Trophoblast cell (in vitro differentiated cells and primary cell): ENCODE measurements around the gene CIB1.

Source experiments
- DNase-seq, 2 donors: peaks; one replicate each; pipeline ENCODE4 v3.0.0-alpha.2; 2016
- H2AFZ ChIP-seq: 2 replicates; pipeline ENCODE4 v1.6.1; 2013; ENCODE audit warnings: low read length, moderate library complexity, mild to moderate bottlenecking; ENCODE audit not compliant: insufficient read depth, poor library complexity
- H2AK5ac ChIP-seq: 2 replicates; pipeline ENCODE4 v1.6.1; 2013; ENCODE audit warnings: mild to moderate bottlenecking, low read length
- H2BK120ac ChIP-seq: 2 replicates; pipeline ENCODE4 v1.6.1; 2013; ENCODE audit warnings: low read length, mild to moderate bottlenecking, moderate library complexity; ENCODE audit not compliant: insufficient read depth, poor library complexity
- H2BK12ac ChIP-seq: 2 replicates; pipeline ENCODE4 v1.6.1; 2013; ENCODE audit warnings: mild to moderate bottlenecking, low read length, moderate library complexity
- H2BK5ac ChIP-seq: 2 replicates; pipeline ENCODE4 v1.6.1; 2013; ENCODE audit warnings: low read length, low read depth, moderate library complexity, mild to moderate bottlenecking; ENCODE audit not compliant: poor library complexity
- H3K14ac ChIP-seq: 2 replicates; pipeline ENCODE4 v1.6.1; 2013; ENCODE audit warnings: mild to moderate bottlenecking, low read length
- H3K18ac ChIP-seq: 2 replicates; pipeline ENCODE4 v1.6.1; 2013; ENCODE audit warnings: mild to moderate bottlenecking, low read length
- H3K23ac ChIP-seq: 2 replicates; pipeline ENCODE4 v1.6.1; 2013; ENCODE audit warnings: low read length
- H3K27ac ChIP-seq: 2 replicates; pipeline ENCODE4 v1.5.1; 2013; ENCODE audit warnings: low read depth, mild to moderate bottlenecking, inconsistent platforms, low read length, moderate library complexity
- H3K27me3 ChIP-seq: 2 replicates; pipeline ENCODE4 v1.6.1; 2013; ENCODE audit warnings: inconsistent platforms, mild to moderate bottlenecking, low read length, moderate library complexity; ENCODE audit not compliant: insufficient read depth
- H3K36me3 ChIP-seq, 2 experiments: 1 replicate in 1 of 2; 2 replicates in 1 of 2; pipeline ENCODE4 v1.6.1; 2013; ENCODE audit warnings: low read length in 2 of 2, mild to moderate bottlenecking in 2 of 2, moderate library complexity in 1 of 2; ENCODE audit not compliant: insufficient read depth in 2 of 2, control insufficient read depth in 1 of 2
- H3K4ac ChIP-seq: 2 replicates; pipeline ENCODE4 v1.6.1; 2013; ENCODE audit warnings: low read depth, mild to moderate bottlenecking, low read length, moderate library complexity
- H3K4me1 ChIP-seq, 2 experiments: 1 replicate in 1 of 2; 2 replicates in 1 of 2; pipeline ENCODE4 v1.6.1; 2013; ENCODE audit warnings: low read length in 2 of 2, mild to moderate bottlenecking in 2 of 2, moderate library complexity in 1 of 2; ENCODE audit not compliant: insufficient read depth in 2 of 2, control insufficient read depth in 1 of 2
- H3K4me2 ChIP-seq: 2 replicates; pipeline ENCODE4 v1.6.1; 2013; ENCODE audit warnings: inconsistent platforms, mild to moderate bottlenecking, low read length, moderate library complexity
- H3K4me3 ChIP-seq: 2 replicates; pipeline ENCODE4 v1.5.1; 2013; ENCODE audit warnings: mild to moderate bottlenecking, low read depth, low read length, inconsistent platforms
- H3K79me1 ChIP-seq: one replicate; pipeline ENCODE4 v1.6.1; 2013; ENCODE audit warnings: low read length
- H3K79me2 ChIP-seq: 2 replicates; pipeline ENCODE4 v1.6.1; 2013; ENCODE audit warnings: low read length, mild to moderate bottlenecking; ENCODE audit not compliant: control insufficient read depth, insufficient read depth, poor library complexity
- H3K9ac ChIP-seq: 2 replicates; pipeline ENCODE4 v1.6.1; 2013; ENCODE audit warnings: mild to moderate bottlenecking, low read length
- H3K9me3 ChIP-seq: 2 replicates; pipeline ENCODE4 v1.6.1; 2013; ENCODE audit warnings: low read depth, mild to moderate bottlenecking, control low read depth, inconsistent platforms, low read length; ENCODE audit not compliant: insufficient read depth
- H4K12ac ChIP-seq: 2 replicates; pipeline ENCODE4 v1.6.1; 2013; ENCODE audit warnings: low read depth, mild to moderate bottlenecking, low read length, moderate library complexity
- H4K8ac ChIP-seq: 2 replicates; pipeline ENCODE4 v1.6.1; 2013; ENCODE audit warnings: low read depth, mild to moderate bottlenecking, low read length, moderate library complexity
- H4K91ac ChIP-seq: one replicate; pipeline ENCODE4 v1.6.1; 2013; ENCODE audit warnings: low read depth, mild to moderate bottlenecking, low read length, moderate library complexity
- WGBS: extraction: QIAGEN DNeasy Blood & Tissue Kit; methylation state at CpG from one replicate; pipeline ENCODE4 v1.1.7; 2013; ENCODE audit warnings: missing lambda C conversion rate; ENCODE audit not compliant: insufficient read length, insufficient coverage; ENCODE audit errors: extremely low coverage; 5-methylcytosine and 5-hydroxymethylcytosine counted together

The CIB1 gene

DNA sequence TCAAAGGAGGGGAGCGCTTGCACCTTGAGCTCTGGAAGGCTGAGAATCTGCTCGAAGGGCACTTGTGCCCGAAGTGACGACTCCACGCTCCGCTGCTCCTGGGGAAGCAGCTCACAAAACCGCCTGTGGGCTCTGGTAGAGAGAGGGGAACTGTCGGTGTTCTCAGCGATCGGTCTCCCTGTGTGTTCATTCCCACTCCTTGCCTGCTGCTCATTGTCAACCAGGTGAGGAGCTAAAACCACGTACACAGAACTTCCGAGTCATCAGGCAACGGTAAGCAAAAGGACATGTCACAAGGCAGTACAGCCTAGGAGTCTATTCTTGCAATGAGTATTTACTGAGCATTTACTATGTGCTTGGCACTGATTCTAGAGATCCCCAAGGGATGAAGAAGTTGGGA, 1.5 kb downstream of the CIB1 start:
- Histone ChIP-seq H3K4me1 (peaks cover 2 to 3% of the 10 kb centered on the region in 2 experiments), H3K4ac (no peak overlapping the region), H3K4me3 (no peak overlapping the region), H4K8ac (no peak overlapping the region), H4K91ac (no peak overlapping the region), H3K36me3 (peaks cover 36% of the 10 kb centered on the region in 2 experiments), H3K79me1 (peaks cover 5% of the 10 kb centered on the region), H3K9ac (no peak overlapping the region), H3K27ac (no peak overlapping the region), H3K14ac (no peak overlapping the region), H3K23ac (no peak overlapping the region), H2BK12ac (no peak overlapping the region), H3K4me2 (no peak overlapping the region), H3K27me3 (no peaks in the 10 kb centered on the region), H4K12ac (no peak overlapping the region), H3K9me3 (no peaks in the 10 kb centered on the region), H2BK120ac (no peak overlapping the region), H2BK5ac (no peak overlapping the region), H3K79me2 (no peaks in the 10 kb centered on the region), H2AFZ (no peak overlapping the region), H3K18ac (no peak overlapping the region), H2AK5ac (no peak overlapping the region)
- no CpG with 5 or more reads among the region's 13 CpGs for WGBS
- no peak for DNase-seq

DNA sequence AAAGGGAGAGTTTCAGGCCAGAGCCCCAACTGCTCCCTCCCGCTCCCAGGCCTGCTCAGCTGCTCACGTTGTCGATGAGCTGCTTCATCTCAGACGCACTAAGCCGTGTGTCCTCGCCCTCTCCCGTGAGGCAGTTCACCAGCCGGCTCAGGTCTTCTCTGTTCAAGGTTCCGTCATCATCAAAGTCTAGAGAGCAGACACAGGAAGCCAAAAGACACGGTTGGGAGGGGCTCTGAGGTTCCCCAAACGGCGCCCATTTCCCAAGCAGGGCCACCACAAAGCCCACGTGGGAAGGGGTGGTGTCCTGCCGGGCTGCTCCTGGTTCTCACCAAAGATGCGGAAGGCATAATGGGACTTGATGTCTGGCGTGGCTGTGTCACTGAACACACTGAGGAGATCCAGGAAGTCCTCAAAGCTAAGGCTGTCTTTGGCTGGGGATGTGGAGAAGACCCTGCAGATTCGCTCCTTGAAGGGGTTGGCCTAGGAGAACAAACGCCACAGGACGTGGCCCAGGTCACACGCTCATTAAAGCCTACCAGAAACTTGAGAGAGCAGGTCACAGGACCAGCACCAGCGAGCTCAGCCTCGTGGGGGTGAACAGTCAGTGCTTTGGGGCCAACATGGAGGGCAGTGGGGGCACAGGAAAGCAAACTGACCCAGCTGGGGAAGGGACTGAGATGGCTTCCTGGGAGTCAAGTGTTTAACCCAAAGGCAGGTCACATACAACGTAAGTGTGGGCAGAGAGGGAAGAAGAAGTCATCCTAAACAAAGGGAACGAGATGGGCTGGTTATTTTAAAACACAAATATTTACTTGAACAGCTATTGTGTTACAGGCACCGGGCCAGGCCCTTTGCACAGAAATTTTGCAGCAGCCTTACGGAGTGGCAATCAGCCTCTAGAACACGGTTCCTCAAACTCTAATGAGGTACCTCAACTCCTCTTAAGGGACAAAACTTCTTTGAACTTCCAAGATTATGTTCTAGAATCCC, 2.4 kb downstream of the CIB1 start:
- Histone ChIP-seq H3K9ac (no peak overlapping the region), H4K12ac (no peak overlapping the region), H3K27me3 (no peaks in the 10 kb centered on the region), H2AK5ac (no peak overlapping the region), H3K79me2 (no peaks in the 10 kb centered on the region), H4K91ac (no peak overlapping the region), H3K14ac (no peak overlapping the region), H3K4me1 (peaks cover 2 to 3% of the 10 kb centered on the region in 2 experiments), H4K8ac (no peak overlapping the region), H2BK120ac (no peak overlapping the region), H2BK12ac (no peak overlapping the region), H3K18ac (no peak overlapping the region), H3K79me1 (peaks cover 5% of the 10 kb centered on the region), H2BK5ac (no peak overlapping the region), H3K36me3 (peaks cover 36 to 37% of the 10 kb centered on the region in 2 experiments), H3K4me3 (no peak overlapping the region), H3K27ac (no peak overlapping the region), H3K4me2 (no peak overlapping the region), H3K4ac (no peak overlapping the region), H3K23ac (no peak overlapping the region), H2AFZ (no peak overlapping the region), H3K9me3 (no peaks in the 10 kb centered on the region)
- DNase-seq: peak; percentile 11 to 28
- no CpG with 5 or more reads among the region's 27 CpGs for WGBS

DNA sequence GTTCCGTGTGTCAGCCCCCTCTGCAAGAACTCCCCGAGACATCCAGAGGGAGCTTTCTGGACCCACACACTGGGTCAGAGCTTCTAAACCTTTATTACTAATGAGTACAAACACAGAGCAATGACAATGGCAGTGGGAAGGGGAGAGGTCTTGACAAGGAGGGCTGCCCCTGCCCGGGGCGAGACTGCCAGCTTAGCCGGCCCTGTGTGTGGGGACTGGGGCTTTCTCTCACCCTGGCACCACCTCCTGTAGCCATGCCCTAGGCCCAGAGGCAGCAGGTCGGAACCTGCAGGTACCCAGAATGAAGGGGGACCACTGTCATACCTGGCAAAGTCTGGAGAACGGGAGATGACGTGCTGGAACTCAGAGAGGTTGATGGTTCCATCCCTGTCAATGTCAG, 3.1 kb downstream of the CIB1 start:
- no peak overlapping the region for H3K14ac ChIP-seq
- H3K4me1 ChIP-seq: peaks cover 2 to 3% of the 10 kb centered on the region in 2 experiments
- no peak overlapping the region for H3K9ac ChIP-seq
- peaks cover 38 to 39% of the 10 kb centered on the region in 2 experiments for H3K36me3 ChIP-seq
- no peak for DNase-seq
- H3K18ac ChIP-seq: no peak overlapping the region
- WGBS: no CpG with 5 or more reads among the region's 8 CpGs
- H3K4me2 ChIP-seq: no peak overlapping the region
- H2BK120ac ChIP-seq: no peak overlapping the region
- no peak overlapping the region for H4K12ac ChIP-seq
- no peak overlapping the region for H3K27ac ChIP-seq
- H3K79me1 ChIP-seq: peaks cover 5% of the 10 kb centered on the region
- H3K4ac ChIP-seq: no peak overlapping the region
- H2AFZ ChIP-seq: no peak overlapping the region
- H4K8ac ChIP-seq: no peak overlapping the region
- no peak overlapping the region for H4K91ac ChIP-seq
- no peak overlapping the region for H2BK12ac ChIP-seq
- no peaks in the 10 kb centered on the region for H3K27me3 ChIP-seq
- no peak overlapping the region for H2AK5ac ChIP-seq
- H3K23ac ChIP-seq: no peak overlapping the region
- H2BK5ac ChIP-seq: no peak overlapping the region
- H3K9me3 ChIP-seq: no peaks in the 10 kb centered on the region
- no peaks in the 10 kb centered on the region for H3K79me2 ChIP-seq
- H3K4me3 ChIP-seq: no peak overlapping the region

DNA sequence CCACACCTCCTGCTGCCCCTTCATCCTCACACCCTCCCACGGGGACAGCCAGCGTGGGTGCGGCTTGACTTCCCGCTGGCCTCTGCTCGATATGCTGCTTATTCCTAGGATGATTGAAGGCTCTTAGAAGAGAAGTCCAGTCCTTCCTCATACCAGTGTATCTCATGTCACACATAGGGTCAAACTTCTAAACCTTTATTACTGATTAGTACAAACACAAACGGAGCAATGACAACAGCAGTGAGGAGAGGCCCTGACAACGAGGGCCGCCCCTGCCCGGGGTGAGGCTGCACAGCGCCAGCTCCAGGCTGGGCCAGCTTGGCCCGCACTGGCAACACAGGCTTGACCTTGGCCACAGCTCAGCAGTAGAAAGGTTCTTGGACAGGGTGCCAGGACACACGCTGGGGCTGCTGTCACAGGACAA, 3.7 kb downstream of the CIB1 start:
- H3K18ac ChIP-seq: no peak overlapping the region
- peaks cover under 1% of the 10 kb centered on the region for H3K9me3 ChIP-seq
- no peak overlapping the region for H3K23ac ChIP-seq
- no peak overlapping the region for H3K4me3 ChIP-seq
- H2AK5ac ChIP-seq: no peak overlapping the region
- WGBS: no CpG with 5 or more reads among the region's 12 CpGs
- H3K4me1 ChIP-seq: peaks cover 2 to 3% of the 10 kb centered on the region in 2 experiments
- no peak overlapping the region for H3K27ac ChIP-seq
- DNase-seq: no peak
- peaks cover 5% of the 10 kb centered on the region for H3K79me1 ChIP-seq
- no peak overlapping the region for H4K12ac ChIP-seq
- no peak overlapping the region for H3K4ac ChIP-seq
- H3K4me2 ChIP-seq: no peak overlapping the region
- H4K91ac ChIP-seq: no peak overlapping the region
- peaks cover 43 to 45% of the 10 kb centered on the region in 2 experiments for H3K36me3 ChIP-seq
- H3K27me3 ChIP-seq: no peaks in the 10 kb centered on the region
- no peak overlapping the region for H3K14ac ChIP-seq
- no peak overlapping the region for H4K8ac ChIP-seq
- H2AFZ ChIP-seq: no peak overlapping the region
- no peak overlapping the region for H3K9ac ChIP-seq
- no peak overlapping the region for H2BK120ac ChIP-seq
- H3K79me2 ChIP-seq: no peaks in the 10 kb centered on the region
- no peak overlapping the region for H2BK12ac ChIP-seq
- H2BK5ac ChIP-seq: no peak overlapping the region
